ENCODE results near the gene CSTPP1. TPM values are rescaled to one million over a fixed set of nuclear protein-coding genes. Genes with fewer than 3 reads are reported as not detected.
A peak's percentile ranks its signal among the peaks of the same experiment; 100 is the strongest.
"Not testable (repeated sequence)": the region's sequence is repeated elsewhere in the genome, so short reads cannot be mapped to it uniquely, and the experiment has no call there.

The CSTPP1 gene
- polyA plus RNA-seq, 3 donors: 57.7 to 64.3 (median 61.7) TPM

DNA sequence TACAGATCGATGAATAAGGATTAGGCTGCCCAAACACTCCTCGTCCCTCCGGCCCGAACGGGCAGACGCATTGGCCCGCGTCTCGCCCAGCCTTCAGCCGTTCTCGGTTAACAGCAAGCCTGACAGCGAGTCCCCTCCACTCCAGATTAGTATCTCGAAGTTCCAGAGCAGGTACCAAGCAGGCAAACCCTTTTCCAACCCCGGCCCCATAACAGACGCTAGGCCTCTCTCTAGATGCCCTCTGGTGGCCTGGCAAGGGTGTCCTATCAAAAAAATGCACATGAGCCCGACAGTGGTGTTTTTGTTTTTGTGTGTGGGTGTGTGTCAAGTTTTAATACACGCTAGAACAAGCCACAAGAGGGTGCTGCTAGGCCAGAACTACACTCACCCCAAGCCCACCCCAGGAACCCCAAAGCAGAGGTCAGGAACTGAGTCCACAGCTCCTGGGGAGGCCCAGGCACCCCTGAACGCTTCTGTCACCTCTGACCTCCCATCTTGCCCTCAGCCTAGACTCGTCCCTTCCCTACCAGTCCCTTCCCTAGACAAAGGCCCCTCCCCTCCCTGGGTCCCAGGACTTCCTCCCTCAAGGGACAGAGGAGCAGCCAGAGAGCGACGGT, 240.8 kb downstream of the CSTPP1 start:
- DNase-seq: peak; percentile 79

GRCh38 chr11:47177846-47178245, 241.3 kb downstream of the CSTPP1 start:
- no peak for DNase-seq

DNA sequence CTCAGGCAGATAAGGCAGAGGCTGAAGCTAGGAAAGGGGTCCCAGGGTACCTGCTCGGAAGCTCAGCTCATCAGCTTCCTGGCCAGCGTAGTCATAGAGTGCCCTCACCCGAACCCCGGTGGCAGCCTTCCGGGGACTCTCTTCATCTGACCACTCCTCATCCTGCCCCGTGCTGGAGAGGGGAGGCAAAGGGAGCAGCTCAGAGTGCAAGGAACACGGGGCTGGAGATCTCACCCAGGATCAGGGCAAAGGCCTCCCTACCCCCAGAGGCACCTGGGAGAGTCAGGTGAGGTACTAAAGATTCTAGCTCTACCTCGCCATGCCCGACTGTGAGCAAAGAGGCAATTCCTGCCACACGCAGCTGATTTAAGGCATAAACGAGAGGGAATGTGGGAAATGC, 241.8 kb downstream of the CSTPP1 start:
- no peak for DNase-seq

GRCh38 chr11:47178737-47179654, 242.4 kb downstream of the CSTPP1 start:
- DNase-seq: no peak

GRCh38 chr11:47179655-47179991, 243.1 kb downstream of the CSTPP1 start:
- DNase-seq: no peak

DNA sequence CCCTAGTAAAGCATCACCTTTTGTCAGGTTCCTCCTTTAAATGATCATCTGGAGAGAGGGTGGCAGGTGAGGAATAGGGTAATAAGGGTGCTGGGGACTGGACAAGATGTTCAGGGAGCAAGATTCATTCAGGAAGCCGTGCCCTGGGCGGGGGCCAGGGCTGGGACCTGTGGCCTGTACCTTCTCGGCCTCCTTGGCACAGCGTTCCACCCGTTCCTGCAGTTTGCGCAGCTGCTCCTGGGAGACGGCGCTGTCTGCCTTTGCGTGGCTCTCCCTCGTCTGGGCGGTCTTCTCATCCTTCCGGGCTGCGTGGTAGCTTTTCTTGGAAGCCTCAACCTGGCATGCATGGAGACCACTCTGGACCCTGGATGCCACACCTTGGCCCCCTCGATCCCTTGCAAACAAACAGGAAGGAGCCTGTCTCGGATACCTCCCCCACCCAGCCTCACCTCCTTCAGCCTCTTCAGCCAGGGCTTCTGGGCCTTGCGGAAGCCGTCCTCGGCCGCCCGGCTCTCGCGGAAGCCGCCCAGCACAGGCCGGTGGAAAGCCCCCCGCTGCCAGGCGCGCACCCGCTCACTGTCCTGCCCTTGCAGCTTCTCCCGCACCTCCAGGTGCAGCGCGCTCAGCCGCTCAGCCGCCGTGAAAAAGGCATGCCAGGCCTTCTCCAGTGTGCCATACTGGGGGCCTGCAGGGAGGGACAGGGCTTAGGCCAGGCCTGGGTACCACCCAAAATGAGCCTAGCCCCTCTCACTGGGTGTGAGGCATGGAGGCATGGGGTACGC, 243.6 kb downstream of the CSTPP1 start:
- no peak for DNase-seq

DNA sequence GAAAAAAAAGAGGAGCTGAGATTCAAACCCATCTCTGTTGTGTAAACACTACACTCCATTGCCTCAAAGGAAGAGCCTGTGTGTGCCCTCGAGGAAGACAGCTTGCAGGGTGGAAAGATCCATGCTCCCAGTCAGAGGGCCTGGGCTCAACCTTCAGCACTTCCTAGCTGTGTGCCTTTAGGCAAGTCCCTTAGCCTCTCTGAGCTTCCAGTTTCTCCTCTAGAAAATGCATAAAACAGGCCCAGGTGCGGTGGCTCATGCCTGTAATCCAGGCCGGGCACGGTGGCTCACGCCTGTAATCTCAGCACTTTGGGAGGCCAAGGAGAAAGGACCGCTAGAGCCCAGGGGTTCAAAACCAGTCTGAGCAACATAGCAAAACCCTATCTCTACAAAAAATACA, 244.7 kb downstream of the CSTPP1 start:
- DNase-seq: no peak

DNA sequence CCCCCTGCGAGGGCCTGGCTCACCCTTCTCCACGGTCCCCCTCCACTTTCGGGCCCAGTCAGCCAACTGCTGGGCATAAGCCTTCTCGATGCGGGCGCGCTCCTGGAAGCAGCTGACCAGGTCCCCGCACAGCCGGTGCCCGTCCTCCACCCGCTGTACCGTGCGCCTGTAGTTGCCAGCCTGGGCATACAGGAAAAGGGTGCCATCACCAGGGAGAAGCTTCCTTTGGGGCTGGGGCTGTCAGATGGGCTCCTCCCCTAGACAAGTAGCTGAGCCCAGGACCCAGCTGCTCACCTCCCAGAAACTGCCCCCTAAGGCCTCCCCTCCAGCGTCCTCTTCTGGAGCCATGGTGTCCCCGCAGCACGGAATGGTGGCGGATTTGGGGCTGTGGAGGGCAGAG, 245.8 kb downstream of the CSTPP1 start:
- DNase-seq: no peak

DNA sequence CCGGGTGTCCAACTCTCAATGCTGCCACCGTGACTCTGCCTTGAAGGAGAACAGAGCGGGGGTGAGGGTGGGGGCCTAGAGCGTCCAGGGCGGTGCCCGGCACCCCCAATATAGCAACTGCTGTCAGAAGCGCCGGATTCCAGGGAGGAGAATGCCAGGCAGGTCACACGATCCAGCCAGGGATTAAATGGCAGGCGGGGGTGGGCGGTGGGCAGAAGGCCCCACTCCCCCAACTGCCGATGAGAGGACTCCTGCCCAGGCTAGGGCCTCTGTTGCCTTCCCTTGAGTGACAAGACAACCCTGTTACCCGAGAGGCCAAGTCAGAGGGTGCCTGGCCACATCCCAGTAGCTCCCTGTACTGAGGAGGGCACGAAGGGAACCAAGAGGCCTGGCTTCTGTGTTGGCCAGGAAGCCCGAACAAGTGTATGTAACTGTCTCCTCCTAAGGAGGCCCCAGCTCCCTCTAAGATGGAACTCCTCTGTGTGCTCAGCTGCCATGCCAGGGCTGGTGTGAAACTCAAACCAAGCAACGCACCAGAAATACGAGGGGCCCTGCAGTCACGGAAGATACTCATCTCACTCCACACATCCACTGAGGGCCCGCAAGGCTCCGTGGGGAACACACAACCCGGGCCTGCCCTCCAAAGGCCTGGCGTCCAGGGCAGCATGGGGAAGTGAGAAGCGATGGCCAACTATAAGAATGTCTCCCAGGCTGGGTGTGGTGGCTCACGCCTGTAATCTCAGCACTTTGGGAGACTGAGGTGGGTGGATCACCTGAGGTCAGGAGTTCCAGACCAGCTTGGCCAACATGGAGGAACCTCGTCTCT, 246.7 kb downstream of the CSTPP1 start:
- DNase-seq: no peak

DNA sequence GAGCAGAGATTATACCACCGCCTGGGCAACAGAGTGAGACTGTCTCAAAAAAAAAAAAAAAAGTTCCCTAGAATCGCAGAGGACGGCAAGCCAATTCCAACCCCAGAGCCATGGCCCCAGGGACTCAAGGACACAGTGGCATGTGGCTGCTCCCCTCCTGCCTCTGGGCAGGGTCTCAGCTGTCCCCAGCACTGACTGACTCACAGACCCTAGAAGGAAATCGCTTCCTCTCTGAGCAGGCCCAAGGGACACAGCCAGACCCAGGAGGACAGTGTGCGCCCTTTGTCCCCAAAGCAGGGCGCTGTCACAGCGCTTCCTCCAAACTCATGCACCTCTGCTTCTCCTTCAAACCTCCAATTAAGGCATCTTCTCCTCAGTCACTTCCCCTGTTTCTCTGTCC, 247.4 kb downstream of the CSTPP1 start:
- no peak for DNase-seq

GRCh38 chr11:47184711-47185304, 248.2 kb downstream of the CSTPP1 start:
- DNase-seq: no peak

DNA sequence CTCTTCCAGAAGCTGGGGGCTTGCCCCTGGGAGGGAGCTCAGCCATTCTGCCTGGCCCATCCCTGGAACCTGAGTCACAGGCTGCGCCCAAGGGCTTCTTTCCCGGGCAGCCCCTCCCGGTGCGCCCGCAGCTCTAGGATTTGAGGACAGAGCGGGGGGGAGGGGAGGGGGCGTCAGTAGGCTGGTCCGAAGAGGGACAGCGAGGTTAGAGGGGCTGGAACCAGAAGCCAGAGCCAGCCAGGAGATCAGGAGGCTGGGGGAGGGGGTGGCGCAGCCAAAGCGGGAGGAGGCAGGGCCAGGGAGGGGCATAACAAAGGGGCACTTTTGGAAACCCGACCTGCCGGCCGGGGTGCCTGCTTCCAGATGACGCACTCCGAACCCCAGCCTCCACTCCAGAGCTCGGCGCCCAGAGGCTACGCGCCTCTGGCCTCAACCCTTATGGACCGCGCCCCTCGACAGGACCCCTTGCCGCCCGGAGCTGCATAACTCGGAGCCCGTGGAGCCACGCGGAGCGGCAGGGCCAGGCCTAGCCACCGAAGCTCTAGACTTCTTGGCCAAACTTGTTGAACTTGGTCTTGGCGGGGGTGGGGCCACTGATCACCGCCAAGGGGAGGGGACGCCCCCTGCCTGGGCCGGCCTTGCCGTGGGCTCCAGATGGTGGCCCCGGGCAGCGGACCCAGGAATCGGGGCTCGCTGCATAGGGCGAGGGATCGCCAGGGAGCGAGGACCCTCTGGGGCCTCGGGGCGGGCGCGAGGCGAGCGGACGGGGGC, 248.9 kb downstream of the CSTPP1 start:
- DNase-seq: peak; percentile 52

DNA sequence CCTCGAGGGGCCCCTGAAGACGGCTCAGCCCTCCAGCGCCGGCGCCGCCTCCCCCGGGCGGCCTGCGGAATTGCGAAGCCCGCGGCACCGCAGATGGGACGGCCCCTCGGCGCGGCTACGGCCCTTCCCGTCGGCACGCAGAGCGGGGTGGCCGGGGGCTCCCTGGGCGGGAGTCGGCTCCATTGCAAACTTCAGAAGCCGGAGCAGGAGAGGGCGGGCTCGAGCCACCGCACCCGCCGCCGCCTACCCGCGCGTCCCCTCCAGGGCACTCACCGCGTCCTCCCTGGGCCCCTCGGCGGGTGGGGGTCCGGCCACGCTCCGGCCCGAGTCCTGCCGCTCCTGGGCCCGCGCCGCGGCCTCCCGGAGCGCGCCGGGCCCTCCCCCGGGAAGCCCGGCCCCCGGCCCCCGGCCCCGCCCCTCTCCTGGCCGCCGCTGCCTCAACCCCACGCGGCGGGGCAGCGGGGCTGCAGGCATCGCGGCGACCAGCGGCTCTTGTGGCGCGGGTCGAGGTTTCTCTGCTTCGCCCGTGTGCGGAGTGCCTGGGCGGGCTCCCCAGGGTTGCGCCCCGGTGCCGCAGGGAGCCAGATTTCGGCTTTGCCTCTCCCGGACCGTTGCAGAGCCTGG, 249.6 kb downstream of the CSTPP1 start, which contains the start of gene PACSIN3:
PACSIN3 (minus strand) TSS at position 359 of the 624 bp plus-strand sequence. CDS start 3,707 bp downstream, outside the sequence.
- DNase-seq: peak; percentile 42

GRCh38 chr11:47186700-47187695, 250.4 kb downstream of the CSTPP1 start:
- peak; percentile 36 for DNase-seq

GRCh38 chr11:47187723-47188122, 251.2 kb downstream of the CSTPP1 start:
- DNase-seq: no peak

- peak; percentile 41 for DNase-seq
Observed at GRCh38 chr11:47188259-47188658, 251.7 kb downstream of the CSTPP1 start.

- DNase-seq: peak; percentile 14
Observed at GRCh38 chr11:47189100-47189834, 252.7 kb downstream of the CSTPP1 start.

DNA sequence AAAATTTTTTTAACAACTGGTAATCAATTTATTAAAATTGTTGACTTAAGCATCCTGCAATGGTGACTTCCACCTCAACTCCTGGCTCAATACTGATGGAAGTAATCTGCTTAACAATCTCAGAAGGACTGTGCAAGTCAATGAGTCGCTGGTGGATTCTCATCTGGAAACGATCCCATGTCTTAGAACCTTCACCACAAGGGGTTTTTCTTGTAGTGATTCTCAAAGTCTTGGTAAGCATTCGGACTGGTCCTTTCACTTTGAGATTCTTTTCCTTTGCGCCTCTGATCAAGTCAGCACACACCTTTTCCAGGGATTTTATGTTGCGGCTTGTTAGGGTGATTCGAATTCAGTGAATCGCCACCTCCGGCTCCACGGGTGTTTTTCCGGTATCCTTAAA, 254.6 kb downstream of the CSTPP1 start:
- DNase-seq: not testable (repeated sequence)
